A673 (cell line): ENCODE measurements around the gene SLC7A10. TPM values are rescaled to one million over a fixed set of nuclear protein-coding genes. Genes with fewer than 3 reads are reported as not detected.

Experiments
- BruUV-seq: library from RNA; stranded (reverse); fragments of 400-500 nt; replicated peaks from 2 replicates; lab custom pipeline; 2021; lab: Mats Ljungman, UMichigan
- CTCF ChIA-PET: fragments of 300-600 bp; sonication (Branson Sonifier 250); formaldehyde crosslinking; loops from one replicate; lab custom pipeline; 2022; ENCODE audit warnings: antibody characterized with exemption; lab: Charles Lee
- POLR2A ChIA-PET: fragments of 300-600 bp; sonication (Branson Sonifier 250); formaldehyde crosslinking; loops from one replicate; lab custom pipeline; 2022; ENCODE audit warnings: antibody characterized with exemption; ENCODE audit not compliant: low non-redundant PET; lab: Charles Lee
- DNase-seq: peaks from one replicate; pipeline ENCODE4 v3.0.0-alpha.2; 2015; ENCODE audit warnings: low spot score
- H3K27ac ChIP-seq: fragments of 200-600 bp; sonication (generic); 2 replicates; pipeline ENCODE4 v1.5.1; 2016; ENCODE audit warnings: mixed run types, low read depth, mild to moderate bottlenecking, mixed read lengths, antibody characterized with exemption, low read length; ENCODE audit not compliant: poor library complexity, severe bottlenecking
- H3K27me3 ChIP-seq: fragments of 200-600 bp; sonication (generic); replicated peaks from 2 replicates; pipeline ENCODE4 v1.6.1; 2017; ENCODE audit warnings: mixed run types, low read depth, mild to moderate bottlenecking, mixed read lengths, antibody characterized with exemption, low read length; ENCODE audit not compliant: insufficient read depth, poor library complexity
- H3K36me3 ChIP-seq: fragments of 200-600 bp; sonication (generic); 2 replicates; pipeline ENCODE4 v1.6.1; 2016; ENCODE audit warnings: mixed run types, mild to moderate bottlenecking, mixed read lengths, antibody characterized with exemption, low read length; ENCODE audit not compliant: insufficient read depth, poor library complexity, severe bottlenecking
- H3K4me1 ChIP-seq: fragments of 200-600 bp; sonication (generic); 2 replicates; pipeline ENCODE4 v1.6.1; 2017; ENCODE audit warnings: mixed run types, mild to moderate bottlenecking, mixed read lengths, antibody characterized with exemption, low read length; ENCODE audit not compliant: insufficient read depth, poor library complexity, severe bottlenecking
- H3K4me3 ChIP-seq: fragments of 200-600 bp; sonication (generic); 2 replicates; pipeline ENCODE4 v1.5.1; 2016; ENCODE audit warnings: low read depth, mixed run types, mild to moderate bottlenecking, mixed read lengths, low read length; ENCODE audit not compliant: poor library complexity, severe bottlenecking
- H3K9me3 ChIP-seq: fragments of 200-600 bp; sonication (generic); 2 replicates; pipeline ENCODE4 v1.6.1; 2016; ENCODE audit warnings: mixed run types, low read depth, mild to moderate bottlenecking, mixed read lengths, antibody characterized with exemption, low read length; ENCODE audit not compliant: poor library complexity, severe bottlenecking
- EZH2 ChIP-seq: fragments of 200-600 bp; sonication (generic); IDR thresholded peaks from 2 replicates; pipeline ENCODE4 v1.6.1; 2017; ENCODE audit warnings: borderline replicate concordance, low read depth, mild to moderate bottlenecking, mixed read lengths, antibody characterized with exemption, low read length; ENCODE audit not compliant: poor library complexity, severe bottlenecking
- intact Hi-C: fragments of 100-400 bp; cut with micrococcal nuclease; formaldehyde crosslinking; loops from one replicate; pipeline ENCODE4 v1.10.0; 2022; ENCODE audit not compliant: unreplicated experiment
- total RNA-seq: library from RNA; stranded (reverse); gene quantifications from 2 replicates; pipeline ENCODE4 v1.2.3, GENCODE V29; 2021
- TF ChIP-seq, protein P1 (sequence below): fragments of 300-800, 200-600 bp; sonication (generic); conservative IDR thresholded peaks from 2 replicates; pipeline ENCODE4 v1.5.1; 2017; ENCODE audit warnings: low read depth, mild to moderate bottlenecking, antibody characterized with exemption, low read length, moderate library complexity, mixed read lengths

The SLC7A10 gene
- total RNA-seq, 1 experiment from 2014 or later, result 0.17 TPM

- intact Hi-C loops, result no loop called here
- Histone ChIP-seq H3K4me1 (no peaks in the 10 kb centered on the region), H3K36me3 (peaks cover 16% of the 10 kb centered on the region), H3K4me3 (no peak overlapping the region), H3K27ac (no peak overlapping the region), H3K9me3 (no peaks in the 10 kb centered on the region), H3K27me3 (no peaks in the 10 kb centered on the region)
- ChIA-PET CTCF (no interaction called here), POLR2A (no interaction called here)
- DNase-seq, result no peak
- no peak for TF ChIP-seq EZH2
- TF ChIP-seq, protein P1, sequence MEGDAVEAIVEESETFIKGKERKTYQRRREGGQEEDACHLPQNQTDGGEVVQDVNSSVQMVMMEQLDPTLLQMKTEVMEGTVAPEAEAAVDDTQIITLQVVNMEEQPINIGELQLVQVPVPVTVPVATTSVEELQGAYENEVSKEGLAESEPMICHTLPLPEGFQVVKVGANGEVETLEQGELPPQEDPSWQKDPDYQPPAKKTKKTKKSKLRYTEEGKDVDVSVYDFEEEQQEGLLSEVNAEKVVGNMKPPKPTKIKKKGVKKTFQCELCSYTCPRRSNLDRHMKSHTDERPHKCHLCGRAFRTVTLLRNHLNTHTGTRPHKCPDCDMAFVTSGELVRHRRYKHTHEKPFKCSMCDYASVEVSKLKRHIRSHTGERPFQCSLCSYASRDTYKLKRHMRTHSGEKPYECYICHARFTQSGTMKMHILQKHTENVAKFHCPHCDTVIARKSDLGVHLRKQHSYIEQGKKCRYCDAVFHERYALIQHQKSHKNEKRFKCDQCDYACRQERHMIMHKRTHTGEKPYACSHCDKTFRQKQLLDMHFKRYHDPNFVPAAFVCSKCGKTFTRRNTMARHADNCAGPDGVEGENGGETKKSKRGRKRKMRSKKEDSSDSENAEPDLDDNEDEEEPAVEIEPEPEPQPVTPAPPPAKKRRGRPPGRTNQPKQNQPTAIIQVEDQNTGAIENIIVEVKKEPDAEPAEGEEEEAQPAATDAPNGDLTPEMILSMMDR, result no peak
- BruUV-seq, result TSS peak; percentile 40
These were observed 18.5 kb downstream of the SLC7A10 start for GRCh38 chr19:33207040-33207620.

DNA sequence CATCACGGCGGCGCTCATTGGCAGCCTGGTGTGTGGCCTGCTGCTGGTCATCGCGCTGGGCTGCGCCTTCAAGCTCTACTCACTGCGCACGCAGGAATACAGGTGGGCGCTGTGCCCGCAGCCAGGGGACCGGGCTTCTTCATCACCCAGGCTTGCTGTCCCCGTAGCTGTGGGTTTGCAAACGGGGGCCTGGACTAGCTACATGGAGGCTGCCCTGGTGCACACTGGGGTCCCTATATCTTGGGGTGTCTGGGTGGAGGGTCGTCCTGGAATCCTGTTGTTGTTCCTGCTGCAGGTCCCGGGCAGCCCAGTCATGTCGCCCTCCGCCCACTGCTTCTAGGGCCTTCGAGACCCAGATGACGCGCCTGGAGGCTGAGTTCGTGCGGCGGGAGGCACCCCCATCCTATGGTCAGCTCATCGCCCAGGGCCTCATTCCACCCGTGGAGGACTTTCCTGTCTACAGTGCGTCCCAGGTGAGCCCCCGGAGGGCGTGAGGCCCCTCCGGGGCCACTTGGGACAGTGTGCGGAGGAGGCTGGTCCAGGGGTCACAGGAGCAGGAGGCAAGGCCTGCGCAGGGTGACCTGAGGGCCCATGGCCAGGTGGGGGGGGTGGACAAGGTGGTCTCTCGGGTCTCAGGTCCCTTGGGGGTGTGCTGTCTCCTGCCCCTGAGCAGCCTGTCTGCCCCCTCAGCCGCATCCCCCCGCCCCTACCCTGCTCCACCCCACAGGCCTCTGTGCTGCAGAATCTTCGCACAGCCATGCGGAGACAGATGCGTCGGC lies 19.2 kb downstream of the SLC7A10 start:
- intact Hi-C loops, result no loop called here
- Histone ChIP-seq H3K9me3 (no peaks in the 10 kb centered on the region), H3K36me3 (peaks cover 16% of the 10 kb centered on the region), H3K27me3 (no peaks in the 10 kb centered on the region), H3K4me3 (no peak overlapping the region), H3K27ac (no peak overlapping the region), H3K4me1 (no peaks in the 10 kb centered on the region)
- POLR2A ChIA-PET, result no interaction called here
- no TSS peak for BruUV-seq
- TF ChIP-seq, protein P1, result no peak
- no peak for TF ChIP-seq EZH2
- CTCF ChIA-PET, result no interaction called here
- no peak for DNase-seq

DNA sequence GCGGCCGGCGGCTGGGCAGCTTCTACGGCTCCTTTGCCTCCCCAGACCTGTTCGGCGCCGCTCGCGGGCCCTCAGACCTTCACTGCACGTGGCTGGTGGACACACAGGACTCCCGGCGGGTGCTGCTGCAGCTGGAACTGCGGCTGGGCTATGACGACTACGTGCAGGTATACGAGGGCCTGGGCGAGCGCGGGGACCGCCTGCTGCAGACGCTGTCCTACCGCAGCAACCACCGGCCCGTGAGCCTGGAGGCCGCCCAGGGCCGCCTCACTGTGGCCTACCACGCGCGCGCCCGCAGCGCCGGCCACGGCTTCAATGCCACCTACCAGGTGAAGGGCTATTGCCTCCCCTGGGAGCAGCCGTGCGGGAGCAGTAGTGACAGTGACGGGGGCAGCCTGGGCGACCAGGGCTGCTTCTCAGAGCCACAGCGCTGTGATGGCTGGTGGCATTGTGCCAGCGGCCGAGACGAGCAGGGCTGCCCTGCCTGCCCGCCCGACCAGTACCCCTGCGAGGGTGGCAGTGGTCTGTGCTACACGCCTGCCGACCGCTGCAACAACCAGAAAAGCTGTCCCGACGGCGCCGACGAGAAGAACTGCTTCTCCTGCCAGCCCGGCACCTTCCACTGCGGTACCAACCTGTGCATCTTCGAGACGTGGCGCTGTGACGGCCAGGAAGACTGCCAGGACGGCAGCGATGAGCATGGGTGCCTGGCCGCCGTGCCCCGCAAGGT lies 20.0 kb downstream of the SLC7A10 start:
- Histone ChIP-seq H3K36me3 (peaks cover 16% of the 10 kb centered on the region), H3K4me3 (no peak overlapping the region), H3K4me1 (no peaks in the 10 kb centered on the region), H3K27ac (no peak overlapping the region), H3K27me3 (no peaks in the 10 kb centered on the region), H3K9me3 (no peaks in the 10 kb centered on the region)
- no TSS peak for BruUV-seq
- TF ChIP-seq, protein P1, result no peak
- no peak for TF ChIP-seq EZH2
- ChIA-PET POLR2A (no interaction called here), CTCF (no interaction called here)
- intact Hi-C loops, result no loop called here
- no peak for DNase-seq
